Gastroesophageal sphincter (tissue), 3 donors: Measurements from ENCODE around the gene DNAAF5.

Experiments
- CTCF ChIP-seq, 4 experiments: fragments of 200-600 bp in 2 of 4; fragments of 450-650 bp in 2 of 4; sonication (generic) in 1 of 4; IDR thresholded peaks; one replicate each; pipeline ENCODE4 v1.5.1; 2017 to 2019; ENCODE audit warnings: antibody characterized with exemption in 4 of 4, mild to moderate bottlenecking in 2 of 4, moderate library complexity in 2 of 4
- EP300 ChIP-seq: sonication (generic); formaldehyde crosslinking; IDR thresholded peaks from one replicate; pipeline ENCODE4 v1.6.1; 2017; ENCODE audit warnings: antibody characterized with exemption, mild to moderate bottlenecking

DNA sequence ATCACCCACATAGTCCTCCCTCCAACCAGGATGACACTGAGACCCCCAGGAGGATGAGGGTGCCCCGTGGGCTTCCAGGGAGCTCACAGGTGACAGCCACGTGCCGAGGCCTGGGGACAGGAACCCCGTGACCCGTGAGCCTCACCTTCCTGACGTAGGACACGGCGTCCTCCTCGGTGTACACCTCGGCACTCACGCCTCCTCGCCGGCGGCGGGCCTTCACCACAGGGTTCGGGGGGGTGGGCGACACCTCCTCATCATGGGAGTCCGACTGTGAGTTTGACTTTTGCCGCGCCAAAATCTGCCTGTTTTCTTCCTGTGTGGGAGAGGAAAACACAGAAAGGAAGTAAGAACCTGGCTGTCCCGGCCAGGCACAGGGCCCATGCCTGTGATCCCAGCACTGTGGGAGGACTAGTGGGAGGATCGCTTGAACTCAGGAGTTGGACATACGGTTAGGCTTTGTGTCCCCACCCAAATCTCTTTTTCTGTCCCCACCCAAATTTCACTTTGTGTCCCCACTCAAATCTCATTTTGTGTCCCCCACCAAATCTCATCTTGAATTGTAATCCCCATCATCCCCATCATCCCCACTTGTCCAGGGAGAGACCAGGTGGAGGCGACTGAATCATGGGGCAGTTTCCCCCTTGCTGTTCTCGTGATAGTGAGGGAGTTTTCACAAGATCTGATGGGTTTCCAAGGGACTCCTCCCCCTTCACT is 45.9 kb upstream of the DNAAF5 start:
- TF ChIP-seq CTCF (IDR thresholded peaks at IDR 0.05) (no peak), EP300 (no peak)
